ENCODE measurements around the gene CTSK. TPM values are rescaled to one million over a fixed set of nuclear protein-coding genes. Genes with fewer than 3 reads are reported as not detected.
A peak's percentile ranks its signal among the peaks of the same experiment; 100 is the strongest.
"Not testable (repeated sequence)": the region's sequence is repeated elsewhere in the genome, so short reads cannot be mapped to it uniquely, and the experiment has no call there.

Gene CTSK
- total and polyA plus RNA-seq, 2 of the 4 experiments (the other 2 are of a cell fraction), result 7.7 to 15.1 TPM

DNA sequence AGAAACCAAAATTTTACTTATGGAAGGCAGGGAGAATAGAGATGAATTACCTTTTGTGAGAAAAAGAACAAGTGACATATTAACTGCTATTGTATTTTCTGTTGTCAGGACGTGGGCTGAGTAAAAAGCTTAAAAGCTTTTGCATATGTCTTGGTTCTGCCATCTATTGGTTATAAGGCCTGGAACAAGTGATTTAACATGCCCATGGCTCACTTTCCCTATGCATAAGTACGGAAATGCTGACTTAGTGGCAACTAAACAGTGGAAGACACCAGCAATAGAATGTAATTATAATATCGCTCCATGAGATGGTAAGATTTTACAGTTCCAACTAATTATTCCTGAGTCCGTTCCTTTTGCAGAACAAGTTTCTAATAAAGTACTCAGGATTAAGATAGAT lies 35.7 kb downstream of the CTSK start:
- Histone ChIP-seq H3K36me3 (ENCODE audit: control insufficient read depth, insufficient read depth, low read length) (no peaks in the 10 kb centered on the region), H3K14ac (replicated peaks; ENCODE audit: low read depth, low read length) (no peak overlapping the region; the same call in 1 of the 2 replicates), H3K9ac (ENCODE audit: low read depth, low read length) (no peak overlapping the region), H2BK15ac (ENCODE audit: low read depth, low read length) (no peak overlapping the region), H3K79me1 (ENCODE audit: low read depth in 1 of 2, low read length in 2 of 2) (no peaks in the 10 kb centered on the region), H2BK120ac (ENCODE audit: low read depth, low read length) (no peak overlapping the region), H2BK20ac (ENCODE audit: low read depth, low read length) (no peak overlapping the region), H2AK9ac (replicated peaks; ENCODE audit: low read depth, low read length, poor library complexity) (no peak overlapping the region), H4K5ac (ENCODE audit: low read depth, low read length) (no peak overlapping the region), H3K4me2 (ENCODE audit: low read depth, low read length) (no peak overlapping the region), H3K27ac (ENCODE audit: insufficient read depth, low read length) (no peak overlapping the region), H3K27me3 (ENCODE audit: control insufficient read depth, insufficient read depth, low read length) (no peaks in the 10 kb centered on the region), H3K23ac (ENCODE audit: low read depth, low read length) (no peak overlapping the region), H3K4ac (ENCODE audit: low read depth, low read length) (no peak overlapping the region), H2BK5ac (ENCODE audit: low read depth, low read length, poor library complexity, severe bottlenecking) (no peak overlapping the region), H3K9me3 (ENCODE audit: control insufficient read depth, insufficient read depth, low read length) (no peaks in the 10 kb centered on the region), H2AFZ (replicated peaks; ENCODE audit: low read length, poor library complexity) (no peak overlapping the region), H3K18ac (ENCODE audit: low read depth, low read length) (no peak overlapping the region), H2AK5ac (ENCODE audit: low read depth, low read length) (no peak overlapping the region), H4K20me1 (ENCODE audit: insufficient read depth, low read length) (no peaks in the 10 kb centered on the region), H3K4me3 (ENCODE audit: insufficient read depth, low read depth, low read length) (no peak overlapping the region), H3K4me1 (ENCODE audit: control insufficient read depth, insufficient read depth, low read length) (peaks cover 2% of the 10 kb centered on the region; the same call in 1 of the 2 replicates), H4K91ac (ENCODE audit: insufficient read depth, low read depth, low read length) (no peak overlapping the region), H3K9me1 (ENCODE audit: insufficient read depth, low read length) (no peaks in the 10 kb centered on the region), H4K8ac (ENCODE audit: low read depth in 2 of 2, low read length in 2 of 2) (no peak overlapping the region), H3K56ac (ENCODE audit: extremely low read depth, insufficient read depth, low read length) (no peak overlapping the region)
- BruUV-seq (replicated peaks), result no TSS peak
- dilution Hi-C loops (cut with HindIII; ENCODE audit: low sequenced_read_pairs, unreplicated experiment) (no loop called here), intact Hi-C loops (cut with micrococcal nuclease) (no loop called here), in situ Hi-C loops (cut with MboI; ENCODE audit: low sequenced_read_pairs) (no loop called here)
- ChIA-PET POLR2A (ENCODE audit: unreplicated experiment) (no interaction called here), CTCF (no interaction called here)
- no peak for TF ChIP-seq MAFK (IDR thresholded peaks at IDR 0.05; ENCODE audit: low read depth, low read length)
- no peak for TF ChIP-seq POLR2A (IDR thresholded peaks at IDR 0.05; ENCODE audit: low read depth, low read length)
- TF ChIP-seq CHD1 (IDR thresholded peaks at IDR 0.05; ENCODE audit: low read depth, low read length), result no peak
- TF ChIP-seq, protein P1, sequence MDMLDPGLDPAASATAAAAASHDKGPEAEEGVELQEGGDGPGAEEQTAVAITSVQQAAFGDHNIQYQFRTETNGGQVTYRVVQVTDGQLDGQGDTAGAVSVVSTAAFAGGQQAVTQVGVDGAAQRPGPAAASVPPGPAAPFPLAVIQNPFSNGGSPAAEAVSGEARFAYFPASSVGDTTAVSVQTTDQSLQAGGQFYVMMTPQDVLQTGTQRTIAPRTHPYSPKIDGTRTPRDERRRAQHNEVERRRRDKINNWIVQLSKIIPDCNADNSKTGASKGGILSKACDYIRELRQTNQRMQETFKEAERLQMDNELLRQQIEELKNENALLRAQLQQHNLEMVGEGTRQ (IDR thresholded peaks at IDR 0.05; ENCODE audit: low read depth, low read length), result no peak
- DNase-seq (no peak), ATAC-seq (ENCODE audit: low read depth) (no peak)
- WGBS, 2 experiments (ENCODE audit: extremely low coverage in 2 of 2, insufficient read length in 1 of 2), result no CpG with 5 or more reads among the region's 4 CpGs

DNA sequence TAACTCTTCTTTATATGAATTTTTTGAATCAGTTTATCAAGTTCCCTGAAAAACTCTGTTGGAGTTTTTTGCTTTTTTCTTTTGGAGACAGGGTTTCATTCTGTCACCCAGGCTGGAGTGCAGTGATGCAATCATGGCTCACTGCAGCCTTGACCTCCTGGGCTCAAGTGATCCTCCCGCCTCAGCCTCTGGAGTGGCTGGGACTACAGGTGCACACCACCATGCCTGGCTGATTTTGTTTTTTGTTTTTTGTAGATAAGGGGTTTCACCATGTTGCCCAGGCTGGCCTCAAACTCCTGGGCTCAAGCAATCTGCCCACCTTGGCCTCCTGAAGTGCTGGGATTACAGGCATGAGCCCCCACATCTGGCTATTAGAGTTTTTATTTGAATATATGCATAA lies 40.4 kb downstream of the CTSK start:
- H3K14ac ChIP-seq (replicated peaks; ENCODE audit: low read depth, low read length); BruUV-seq (replicated peaks); H4K20me1 ChIP-seq (ENCODE audit: insufficient read depth, low read length); H3K56ac ChIP-seq (ENCODE audit: extremely low read depth, insufficient read depth, low read length); DNase-seq; H3K79me1 ChIP-seq (ENCODE audit: low read depth in 1 of 2, low read length in 2 of 2); H3K36me3 ChIP-seq (ENCODE audit: control insufficient read depth, insufficient read depth, low read length); H3K27ac ChIP-seq (ENCODE audit: insufficient read depth, low read length); H4K8ac ChIP-seq (ENCODE audit: low read depth in 2 of 2, low read length in 2 of 2); H3K4ac ChIP-seq (ENCODE audit: low read depth, low read length); H3K23ac ChIP-seq (ENCODE audit: low read depth, low read length); H3K9me3 ChIP-seq (ENCODE audit: control insufficient read depth, insufficient read depth, low read length); H2AK9ac ChIP-seq (replicated peaks; ENCODE audit: low read depth, low read length, poor library complexity); dilution Hi-C loops (cut with HindIII; ENCODE audit: low sequenced_read_pairs, unreplicated experiment); H2BK120ac ChIP-seq (ENCODE audit: low read depth, low read length); H2BK20ac ChIP-seq (ENCODE audit: low read depth, low read length); H3K9me1 ChIP-seq (ENCODE audit: insufficient read depth, low read length); H2BK15ac ChIP-seq (ENCODE audit: low read depth, low read length); H3K27me3 ChIP-seq (ENCODE audit: control insufficient read depth, insufficient read depth, low read length); H3K18ac ChIP-seq (ENCODE audit: low read depth, low read length); H3K4me2 ChIP-seq (ENCODE audit: low read depth, low read length); intact Hi-C loops (cut with micrococcal nuclease); H2BK5ac ChIP-seq (ENCODE audit: low read depth, low read length, poor library complexity, severe bottlenecking); H4K5ac ChIP-seq (ENCODE audit: low read depth, low read length); H4K91ac ChIP-seq (ENCODE audit: insufficient read depth, low read depth, low read length); POLR2A ChIA-PET (ENCODE audit: unreplicated experiment); ATAC-seq (ENCODE audit: low read depth); H3K9ac ChIP-seq (ENCODE audit: low read depth, low read length); in situ Hi-C loops (cut with MboI; ENCODE audit: low sequenced_read_pairs); H2AFZ ChIP-seq (replicated peaks; ENCODE audit: low read length, poor library complexity); H3K4me3 ChIP-seq (ENCODE audit: insufficient read depth, low read depth, low read length): not testable (repeated sequence)
- 0 out of 2 replicates have a peak overlapping the region, but pooled peaks have one; percentile 3 for H2AK5ac ChIP-seq (ENCODE audit: low read depth, low read length)
- WGBS, 2 experiments (ENCODE audit: extremely low coverage in 2 of 2, insufficient read length in 1 of 2), result no CpG with 5 or more reads among the region's 1 CpG
- peaks cover 11% of the 10 kb centered on the region for H3K4me1 ChIP-seq (ENCODE audit: control insufficient read depth, insufficient read depth, low read length)
- CTCF ChIA-PET, result interaction anchor here (1.0 kb wide), 1 partner anchor 12 kb away, joined by 3 read pairs; no protein-coding TSS in a partner anchor

All from IMR-90 (cell line).